Panc1 (cell line): ENCODE data around the gene BUB1. TPM values are rescaled to one million over a fixed set of nuclear protein-coding genes. Genes with fewer than 3 reads are reported as not detected.

Experiments used
- ATAC-seq: fragments of 200-7000 bp; cut with Tn5 transposase; 2 replicates; pipeline ENCODE4 v1.9.1; 2020; ENCODE audit warnings: mild to moderate bottlenecking, moderate library complexity
- BruUV-seq: library from RNA; stranded (reverse); fragments of 400-500 nt; replicated peaks from 2 replicates; lab custom pipeline; 2021; lab: Mats Ljungman, UMichigan
- CTCF ChIA-PET: fragments of 300-600 bp; sonication (Branson Sonifier 250); formaldehyde crosslinking; loops from one replicate; lab custom pipeline; 2022; ENCODE audit warnings: antibody characterized with exemption; lab: Charles Lee
- POLR2A ChIA-PET: fragments of 300-600 bp; sonication (Branson Sonifier 250); formaldehyde crosslinking; loops from one replicate; lab custom pipeline; 2022; ENCODE audit warnings: antibody characterized with exemption; lab: Charles Lee
- DNase-seq: peaks from one replicate; pipeline ENCODE4 v3.0.0-alpha.2; 2010; ENCODE audit warnings: low read depth, low spot score
- H3K27ac ChIP-seq: 2 replicates; pipeline ENCODE4 v1.5.1; 2011; ENCODE audit warnings: mild to moderate bottlenecking, low read length, inconsistent platforms
- H3K27me3 ChIP-seq: fragments of 200-500 bp; sonication (Bioruptor generic); 2 replicates; pipeline ENCODE4 v1.6.0; 2014; ENCODE audit warnings: low read length, inconsistent platforms; ENCODE audit not compliant: control insufficient read depth, insufficient read depth
- H3K36me3 ChIP-seq: fragments of 200-500 bp; sonication (Bioruptor generic); 2 replicates; pipeline ENCODE4 v1.5.1; 2014; ENCODE audit warnings: inconsistent platforms, mild to moderate bottlenecking, low read length, moderate library complexity; ENCODE audit not compliant: control insufficient read depth, insufficient read depth
- H3K4me1 ChIP-seq: 2 replicates; pipeline ENCODE4 v1.5.1; 2011; ENCODE audit warnings: inconsistent platforms, mild to moderate bottlenecking, low read length, moderate library complexity; ENCODE audit not compliant: control insufficient read depth, insufficient read depth
- H3K4me3 ChIP-seq, 2 experiments: 2 replicates each; pipeline ENCODE4 v1.5.1; 2011 to 2012; ENCODE audit warnings: low read depth in 2 of 2, low read length in 2 of 2, mild to moderate bottlenecking in 2 of 2, inconsistent platforms in 1 of 2, moderate library complexity in 1 of 2
- H3K9me3 ChIP-seq: fragments of 200-500 bp; sonication (Bioruptor generic); 2 replicates; pipeline ENCODE4 v1.5.1; 2014; ENCODE audit warnings: low read depth, mild to moderate bottlenecking, inconsistent platforms, low read length, moderate library complexity; ENCODE audit not compliant: control insufficient read depth, insufficient read depth
- CTCF ChIP-seq: fragments of 450-650 bp; IDR thresholded peaks from 2 replicates; pipeline ENCODE4 v1.5.1; 2017; ENCODE audit warnings: mild to moderate bottlenecking
- POLR2AphosphoS5 ChIP-seq: IDR thresholded peaks from 2 replicates; pipeline ENCODE4 v1.6.1; 2012; ENCODE audit warnings: mild to moderate bottlenecking, low read depth, low read length, moderate library complexity
- REST ChIP-seq, 2 experiments: IDR thresholded peaks; 2 replicates each; pipeline ENCODE4 v1.6.1; 2011 to 2012; ENCODE audit warnings: low read depth in 2 of 2, control low read depth in 1 of 2, low read length in 1 of 2, mild to moderate bottlenecking in 1 of 2, moderate library complexity in 1 of 2; ENCODE audit not compliant: insufficient read depth in 1 of 2
- SIN3A ChIP-seq: IDR thresholded peaks from 2 replicates; pipeline ENCODE4 v1.6.1; 2012; ENCODE audit warnings: low read depth, mild to moderate bottlenecking, low read length, moderate library complexity, borderline replicate concordance; ENCODE audit not compliant: insufficient read depth
- TCF7L2 ChIP-seq: IDR thresholded peaks from 2 replicates; pipeline ENCODE4 v1.6.1; 2011; ENCODE audit warnings: mild to moderate bottlenecking, low read depth, low read length, inconsistent platforms
- in situ Hi-C: cut with HindIII; loops from 2 replicates; pipeline ENCODE4 v1.10.0; 2016; ENCODE audit warnings: low sequenced_read_pairs, low pct_unique_long_range_greater_than_20kb
- intact Hi-C: fragments of 100-400 bp; cut with micrococcal nuclease; formaldehyde crosslinking; loops from one replicate; pipeline ENCODE4 v1.10.0; 2022; ENCODE audit not compliant: unreplicated experiment
- total RNA-seq: library from RNA; stranded (reverse); gene quantifications from one replicate; pipeline ENCODE4 v1.2.1, GENCODE V29; 2021; ENCODE audit not compliant: unreplicated experiment

BUB1 gene
- total RNA-seq, 1 experiment from 2014 or later: 91.2 TPM

GRCh38 chr2:110682872-110683271 is 5.0 kb upstream of the BUB1 start:
- ChIA-PET CTCF (no interaction called here), POLR2A (no interaction called here)
- BruUV-seq: no TSS peak
- in situ Hi-C loops (no loop called here), intact Hi-C loops (no loop called here)
- no peaks in the 10 kb centered on the region for H3K27me3 ChIP-seq
- peaks cover 10% of the 10 kb centered on the region; the same call in 1 of the 2 replicates for H3K9me3 ChIP-seq
- H3K4me3 ChIP-seq: no peak overlapping the region
- peaks cover 3% of the 10 kb centered on the region; the same call in 1 of the 2 replicates for H3K36me3 ChIP-seq
- no peak overlapping the region for H3K27ac ChIP-seq
- TF ChIP-seq REST (IDR thresholded peaks at IDR 0.05; ENCODE audit: insufficient read depth in 1 of 2, low read depth in 2 of 2, low read length in 1 of 2) (no peak), POLR2AphosphoS5 (no peak), TCF7L2 (no peak), SIN3A (no peak), CTCF (no peak)
- peaks cover 11% of the 10 kb centered on the region for H3K4me1 ChIP-seq
- ATAC-seq (no peak), DNase-seq (no peak)

- no peak overlapping the region for H3K27ac ChIP-seq
- TF ChIP-seq CTCF (no peak), REST (IDR thresholded peaks at IDR 0.05; ENCODE audit: insufficient read depth in 1 of 2, low read depth in 2 of 2, low read length in 1 of 2) (no peak), POLR2AphosphoS5 (no peak), TCF7L2 (no peak), SIN3A (no peak)
- in situ Hi-C loops: no loop called here
- peaks cover 11% of the 10 kb centered on the region for H3K4me1 ChIP-seq
- H3K27me3 ChIP-seq: no peaks in the 10 kb centered on the region
- no TSS peak for BruUV-seq
- peaks cover 5% of the 10 kb centered on the region; the same call in 1 of the 2 replicates for H3K9me3 ChIP-seq
- ATAC-seq (no peak), DNase-seq (no peak)
- ChIA-PET CTCF (no interaction called here), POLR2A (no interaction called here)
- intact Hi-C loops: no loop called here
- H3K4me3 ChIP-seq: no peak overlapping the region
- peaks cover 3% of the 10 kb centered on the region; the same call in 1 of the 2 replicates for H3K36me3 ChIP-seq
These were observed 4.4 kb upstream of the BUB1 start for GRCh38 chr2:110682267-110682666.
